Measurements from ENCODE around the gene TOGARAM2.

- TF ChIP-seq POLR2AphosphoS5 (IDR thresholded peaks at IDR 0.05; ENCODE audit: low read depth, low read length) (no peak), CTCF (IDR thresholded peaks at IDR 0.05; ENCODE audit: control extremely low read depth in 1 of 3, insufficient read depth in 1 of 3, low read depth in 1 of 3, low read length in 3 of 3) (no peak), MAX (IDR thresholded peaks at IDR 0.05) (no peak), POLR2A (IDR thresholded peaks at IDR 0.05; ENCODE audit: control extremely low read depth in 1 of 2, low read depth in 2 of 2, low read length in 2 of 2) (no peak), FOSL1 (IDR thresholded peaks at IDR 0.05; ENCODE audit: insufficient read depth, low read depth, low read length) (no peak), EZH2 (IDR thresholded peaks at IDR 0.05; ENCODE audit: low read depth, low read length, severe bottlenecking) (no peak), RAD21 (IDR thresholded peaks at IDR 0.05 in 1 of 2, conservative IDR thresholded peaks at IDR 0.05 in 1 of 2; ENCODE audit: low read depth in 2 of 2, low read length in 2 of 2) (no peak), RXRA (IDR thresholded peaks at IDR 0.05; ENCODE audit: insufficient read depth, low read depth, low read length) (no peak), EP300 (IDR thresholded peaks at IDR 0.05; ENCODE audit: borderline replicate concordance in 1 of 2, low read depth in 2 of 2, low read length in 2 of 2) (no peak), USF2 (IDR thresholded peaks at IDR 0.05; ENCODE audit: low read length) (no peak), JUN (IDR thresholded peaks at IDR 0.05; ENCODE audit: low read depth, low read length) (no peak), E2F6 (IDR thresholded peaks at IDR 0.05) (no peak)
Measured at GRCh38 chr2:29057006-29057405, 75.9 kb downstream of the TOGARAM2 start.

Measured in H1 (cell line).